Parathyroid adenoma (tissue), 2 donors: ENCODE measurements around the gene PPM1L.

Experiments used
- H2AFZ ChIP-seq: fragments of 300-600 bp; sonication (generic); one replicate; pipeline ENCODE4 v1.7.0; 2017; ENCODE audit warnings: antibody characterized with exemption, mild to moderate bottlenecking
- H3K27ac ChIP-seq: fragments of 300-600 bp; sonication (generic); one replicate; pipeline ENCODE4 v1.7.0; 2017
- H3K27me3 ChIP-seq: fragments of 300-600 bp; sonication (generic); one replicate; pipeline ENCODE4 v1.7.0; 2017; ENCODE audit warnings: low read length; ENCODE audit not compliant: control insufficient read depth, insufficient read depth
- H3K36me3 ChIP-seq: fragments of 300-600 bp; sonication (generic); one replicate; pipeline ENCODE4 v1.7.0; 2017; ENCODE audit warnings: low read length; ENCODE audit not compliant: control insufficient read depth, insufficient read depth
- H3K4me1 ChIP-seq: fragments of 300-600 bp; sonication (generic); one replicate; pipeline ENCODE4 v1.7.0; 2017; ENCODE audit warnings: control low read depth
- H3K4me2 ChIP-seq: fragments of 300-600 bp; sonication (generic); one replicate; pipeline ENCODE4 v1.7.0; 2017; ENCODE audit warnings: low read length
- H3K4me3 ChIP-seq: fragments of 300-600 bp; sonication (generic); one replicate; pipeline ENCODE4 v1.7.0; 2017; ENCODE audit warnings: low read depth, low read length
- H3K79me2 ChIP-seq: fragments of 300-600 bp; sonication (generic); one replicate; pipeline ENCODE4 v1.7.0; 2017; ENCODE audit warnings: control low read depth
- H3K9ac ChIP-seq: fragments of 300-600 bp; sonication (generic); one replicate; pipeline ENCODE4 v1.7.0; 2017; ENCODE audit warnings: mild to moderate bottlenecking
- H3K9me3 ChIP-seq: fragments of 300-600 bp; sonication (generic); one replicate; pipeline ENCODE4 v1.7.0; 2017; ENCODE audit warnings: low read length; ENCODE audit not compliant: control insufficient read depth
- TF ChIP-seq, protein P1 (sequence below): fragments of 300-600 bp; sonication (generic); IDR thresholded peaks from one replicate; pipeline ENCODE4 v1.7.0; 2017; ENCODE audit warnings: antibody characterized with exemption, mild to moderate bottlenecking
- donor health status: primary hyperparathyroidism.

PPM1L gene

DNA sequence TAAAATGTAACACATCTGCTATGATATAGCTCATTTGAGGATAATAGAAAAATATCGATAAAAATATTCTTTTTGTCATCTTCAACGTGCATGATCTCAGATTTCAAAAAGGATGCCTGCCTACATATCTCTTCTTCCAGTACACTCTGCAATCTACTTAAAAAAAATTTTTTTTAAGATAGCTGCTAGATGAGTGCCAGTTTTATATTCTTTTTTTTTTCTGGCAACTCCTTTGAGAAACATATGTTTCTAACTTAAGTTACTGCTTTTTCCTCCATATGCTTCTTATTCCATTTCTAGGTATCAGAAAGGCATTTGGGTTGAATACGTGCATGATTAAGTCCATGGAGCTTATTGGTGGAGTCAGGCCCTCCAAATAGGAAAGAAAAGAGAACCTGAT, 160.4 kb downstream of the PPM1L start:
- H3K9me3 ChIP-seq, result no peaks in the 10 kb centered on the region
- no peaks in the 10 kb centered on the region for H3K36me3 ChIP-seq
- no peaks in the 10 kb centered on the region for H3K27me3 ChIP-seq
- no peaks in the 10 kb centered on the region for H3K4me1 ChIP-seq
- no peak overlapping the region for H3K4me2 ChIP-seq
- TF ChIP-seq, protein P1, sequence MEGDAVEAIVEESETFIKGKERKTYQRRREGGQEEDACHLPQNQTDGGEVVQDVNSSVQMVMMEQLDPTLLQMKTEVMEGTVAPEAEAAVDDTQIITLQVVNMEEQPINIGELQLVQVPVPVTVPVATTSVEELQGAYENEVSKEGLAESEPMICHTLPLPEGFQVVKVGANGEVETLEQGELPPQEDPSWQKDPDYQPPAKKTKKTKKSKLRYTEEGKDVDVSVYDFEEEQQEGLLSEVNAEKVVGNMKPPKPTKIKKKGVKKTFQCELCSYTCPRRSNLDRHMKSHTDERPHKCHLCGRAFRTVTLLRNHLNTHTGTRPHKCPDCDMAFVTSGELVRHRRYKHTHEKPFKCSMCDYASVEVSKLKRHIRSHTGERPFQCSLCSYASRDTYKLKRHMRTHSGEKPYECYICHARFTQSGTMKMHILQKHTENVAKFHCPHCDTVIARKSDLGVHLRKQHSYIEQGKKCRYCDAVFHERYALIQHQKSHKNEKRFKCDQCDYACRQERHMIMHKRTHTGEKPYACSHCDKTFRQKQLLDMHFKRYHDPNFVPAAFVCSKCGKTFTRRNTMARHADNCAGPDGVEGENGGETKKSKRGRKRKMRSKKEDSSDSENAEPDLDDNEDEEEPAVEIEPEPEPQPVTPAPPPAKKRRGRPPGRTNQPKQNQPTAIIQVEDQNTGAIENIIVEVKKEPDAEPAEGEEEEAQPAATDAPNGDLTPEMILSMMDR, result no peak
- H3K27ac ChIP-seq, result no peak overlapping the region
- no peak overlapping the region for H3K9ac ChIP-seq
- H3K4me3 ChIP-seq, result no peak overlapping the region
- H2AFZ ChIP-seq, result no peak overlapping the region
- H3K79me2 ChIP-seq, result peaks cover 8% of the 10 kb centered on the region

- H3K27ac ChIP-seq, result no peak overlapping the region
- H3K27me3 ChIP-seq, result no peaks in the 10 kb centered on the region
Observed at GRCh38 chr3:160919942-160920341, 163.9 kb downstream of the PPM1L start.

DNA sequence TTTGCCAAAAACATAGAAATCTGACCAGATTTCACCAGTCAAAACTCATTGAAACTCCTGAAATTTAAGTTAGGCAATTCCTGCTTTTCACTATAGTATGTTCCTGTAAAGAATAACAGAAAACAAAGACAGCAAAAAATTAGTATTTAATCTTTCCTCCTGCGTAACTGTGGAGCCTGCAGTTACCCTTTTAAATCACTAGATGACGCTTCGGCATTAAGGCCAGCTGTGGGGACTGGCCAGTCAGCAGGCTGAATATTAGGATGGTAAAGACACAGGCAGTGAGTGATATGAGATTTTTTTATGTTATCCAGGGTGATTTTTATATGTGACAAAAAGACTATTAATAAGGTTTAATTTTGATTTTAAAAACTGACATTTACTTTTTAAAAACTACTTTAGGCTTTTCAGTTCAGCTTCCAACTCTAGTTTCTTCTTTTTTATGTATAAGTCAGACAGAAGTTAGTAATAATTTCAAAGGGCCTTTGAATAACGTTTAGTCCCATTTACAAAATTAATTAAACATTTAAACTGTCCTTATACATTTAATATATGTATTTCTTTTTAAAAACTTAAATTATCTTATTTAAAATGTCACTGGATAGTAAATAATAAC, 165.1 kb downstream of the PPM1L start:
- Histone ChIP-seq H3K4me3 (no peak overlapping the region), H3K27ac (no peak overlapping the region), H3K27me3 (no peaks in the 10 kb centered on the region), H3K4me2 (no peak overlapping the region), H3K9me3 (no peaks in the 10 kb centered on the region), H3K36me3 (no peaks in the 10 kb centered on the region), H3K79me2 (peaks cover 3% of the 10 kb centered on the region), H2AFZ (no peak overlapping the region), H3K9ac (no peak overlapping the region), H3K4me1 (peaks cover 6% of the 10 kb centered on the region)
- TF ChIP-seq, protein P1, result peak; percentile 95

More at GRCh38 chr3:160919942-160920341, 163.9 kb downstream of the PPM1L start:
- H3K36me3 ChIP-seq, result no peaks in the 10 kb centered on the region
- H3K9me3 ChIP-seq, result no peaks in the 10 kb centered on the region
- TF ChIP-seq, protein P1, result no peak
- H3K4me2 ChIP-seq, result no peak overlapping the region
- no peak overlapping the region for H3K4me3 ChIP-seq
- no peak overlapping the region for H3K9ac ChIP-seq
- H3K4me1 ChIP-seq, result peaks cover 3% of the 10 kb centered on the region
- no peak overlapping the region for H2AFZ ChIP-seq
- H3K79me2 ChIP-seq, result peaks cover 3% of the 10 kb centered on the region

- H3K27ac ChIP-seq, result no peak overlapping the region
- no peaks in the 10 kb centered on the region for H3K9me3 ChIP-seq
- H2AFZ ChIP-seq, result no peak overlapping the region
- no peak overlapping the region for H3K4me3 ChIP-seq
- TF ChIP-seq, protein P1, result no peak
- H3K36me3 ChIP-seq, result no peaks in the 10 kb centered on the region
- no peak overlapping the region for H3K9ac ChIP-seq
- peaks cover 14% of the 10 kb centered on the region for H3K4me1 ChIP-seq
- no peak overlapping the region for H3K4me2 ChIP-seq
- no peaks in the 10 kb centered on the region for H3K27me3 ChIP-seq
- peaks cover 9% of the 10 kb centered on the region for H3K79me2 ChIP-seq
Observed at GRCh38 chr3:160924776-160925175, 168.7 kb downstream of the PPM1L start.

DNA sequence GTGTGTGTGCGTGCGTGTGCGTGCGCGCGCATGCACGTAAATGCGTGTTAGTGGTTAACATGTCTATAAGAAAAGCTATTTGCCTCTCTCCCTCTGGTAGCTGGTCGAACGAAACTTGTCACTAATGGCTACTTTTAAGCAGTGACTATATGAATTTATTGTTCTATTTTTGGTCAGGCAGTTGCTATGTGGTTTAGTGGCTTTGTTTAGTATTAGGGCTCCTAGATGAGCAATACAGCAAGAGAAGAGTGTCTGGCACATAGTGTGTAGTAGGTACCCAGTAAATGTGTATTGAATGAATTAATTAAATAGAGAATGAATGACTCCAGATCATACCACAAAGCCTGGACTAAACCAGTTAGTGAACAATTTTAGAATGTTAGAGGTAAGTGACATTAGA, 171.6 kb downstream of the PPM1L start:
- Histone ChIP-seq H3K9ac (no peak overlapping the region), H3K4me2 (no peak overlapping the region), H3K27me3 (no peaks in the 10 kb centered on the region), H3K4me3 (no peak overlapping the region), H3K4me1 (peaks cover 14% of the 10 kb centered on the region), H3K9me3 (no peaks in the 10 kb centered on the region), H3K79me2 (peaks cover 12% of the 10 kb centered on the region), H2AFZ (no peak overlapping the region), H3K36me3 (no peaks in the 10 kb centered on the region), H3K27ac (no peak overlapping the region)
- TF ChIP-seq, protein P1, result no peak
